ENCODE measurements around the gene PCP2.
A peak's percentile ranks its signal among the peaks of the same experiment; 100 is the strongest.

Gene PCP2

GRCh38 chr19:7636317-7636690, 2.8 kb upstream of the PCP2 start:
- Histone ChIP-seq H3K27me3 (replicated peaks; ENCODE audit: control insufficient read depth, insufficient read depth, low read length) (no peaks in the 10 kb centered on the region), H3K4me3 (replicated peaks; ENCODE audit: low read depth, low read length) (peak overlapping the region; percentile 90), H3K36me3 (ENCODE audit: control insufficient read depth, insufficient read depth, low read length) (peaks cover 6% of the 10 kb centered on the region)
- no peak for TF ChIP-seq CTCF (IDR thresholded peaks at IDR 0.05; ENCODE audit: insufficient read depth, low read length, poor library complexity, severe bottlenecking)
- DNase-seq (ENCODE audit: extremely low read depth, insufficient read length), result no peak

- Histone ChIP-seq H3K27me3 (replicated peaks; ENCODE audit: control insufficient read depth, insufficient read depth, low read length) (no peaks in the 10 kb centered on the region), H3K36me3 (ENCODE audit: control insufficient read depth, insufficient read depth, low read length) (peaks cover 4% of the 10 kb centered on the region), H3K4me3 (replicated peaks; ENCODE audit: low read depth, low read length) (no peak overlapping the region)
- no peak for TF ChIP-seq CTCF (IDR thresholded peaks at IDR 0.05; ENCODE audit: insufficient read depth, low read length, poor library complexity, severe bottlenecking)
- no peak for DNase-seq (ENCODE audit: extremely low read depth, insufficient read length)
Observed at GRCh38 chr19:7635670-7636069, 2.2 kb upstream of the PCP2 start.

- H3K36me3 ChIP-seq (ENCODE audit: control insufficient read depth, insufficient read depth, low read length), result peaks cover 2% of the 10 kb centered on the region; the same call in 1 of the 2 replicates
- no peak for DNase-seq (ENCODE audit: extremely low read depth, insufficient read length)
- H3K27me3 ChIP-seq (replicated peaks; ENCODE audit: control insufficient read depth, insufficient read depth, low read length), result no peaks in the 10 kb centered on the region
- H3K4me3 ChIP-seq (replicated peaks; ENCODE audit: low read depth, low read length), result no peak overlapping the region
- no peak for TF ChIP-seq CTCF (IDR thresholded peaks at IDR 0.05; ENCODE audit: insufficient read depth, low read length, poor library complexity, severe bottlenecking)
Observed at GRCh38 chr19:7632340-7633203, 947 bp downstream of the PCP2 start.

- no peak for DNase-seq (ENCODE audit: extremely low read depth, insufficient read length)
- Histone ChIP-seq H3K36me3 (ENCODE audit: control insufficient read depth, insufficient read depth, low read length) (peaks cover 3% of the 10 kb centered on the region), H3K4me3 (replicated peaks; ENCODE audit: low read depth, low read length) (no peak overlapping the region), H3K27me3 (replicated peaks; ENCODE audit: control insufficient read depth, insufficient read depth, low read length) (no peaks in the 10 kb centered on the region)
- TF ChIP-seq CTCF (IDR thresholded peaks at IDR 0.05; ENCODE audit: insufficient read depth, low read length, poor library complexity, severe bottlenecking), result no peak
Observed at GRCh38 chr19:7631577-7631976, 1.9 kb downstream of the PCP2 start.

- peak within 1 kb of the TSS; percentile 95 for H3K4me3 ChIP-seq (replicated peaks; ENCODE audit: low read depth, low read length)
- H3K27me3 ChIP-seq (replicated peaks; ENCODE audit: control insufficient read depth, insufficient read depth, low read length), result no peaks in the 10 kb centered on the region
- no peak for TF ChIP-seq CTCF (IDR thresholded peaks at IDR 0.05; ENCODE audit: insufficient read depth, low read length, poor library complexity, severe bottlenecking)
- H3K36me3 ChIP-seq (ENCODE audit: control insufficient read depth, insufficient read depth, low read length), result peaks cover 10% of the 10 kb centered on the region
- peak; percentile 94 for DNase-seq (ENCODE audit: extremely low read depth, insufficient read length)
Observed at GRCh38 chr19:7629347-7630054, 4.0 kb downstream of the PCP2 start, which contains the start of the genes PET100 and XAB2. PET100 (plus strand) TSS chr19:7629793; CDS start chr19:7629834, 41 bp downstream. XAB2 (minus strand) TSS chr19:7629545; CDS start chr19:7629527, 18 bp downstream.

All from GM06990 (cell line).